Endothelial cell of umbilical vein (primary cell): ENCODE results near the gene AGPAT2. TPM values are rescaled to one million over a fixed set of nuclear protein-coding genes. Genes with fewer than 3 reads are reported as not detected.

Source experiments
- BruUV-seq: library from RNA; stranded (reverse); fragments of 400-500 nt; replicated peaks from 2 replicates; lab custom pipeline; 2021; lab: Mats Ljungman, UMichigan
- CTCF ChIA-PET: fragments of 300-600, 350-600 bp; sonication (Branson Sonifier 250); formaldehyde crosslinking; loops from one replicate; lab custom pipeline; 2021; ENCODE audit warnings: antibody characterized with exemption, inconsistent platforms; lab: Charles Lee
- POLR2A ChIA-PET: fragments of 300-600, 350-600 bp; sonication (Branson Sonifier 250); formaldehyde crosslinking; loops from one replicate; lab custom pipeline; 2021; ENCODE audit warnings: antibody characterized with exemption, inconsistent platforms; lab: Charles Lee
- DNase-seq: peaks from one replicate; pipeline ENCODE4 v3.0.0-alpha.2; 2011; ENCODE audit warnings: low read depth, low spot score
- FAIRE-seq: peaks from 2 replicates; lab custom pipeline; 2011; peaks lifted over from hg19 to GRCh38; lab: Jason Lieb, UNC
- H2AFZ ChIP-seq: 2 replicates; pipeline ENCODE4 v1.6.0; 2012; ENCODE audit warnings: low read depth, low read length, control low read depth, inconsistent platforms
- H3K27ac ChIP-seq: 2 replicates; pipeline ENCODE4 v1.5.1; 2011; ENCODE audit warnings: low read depth, mild to moderate bottlenecking, control low read depth, low read length, moderate library complexity; ENCODE audit not compliant: insufficient read depth
- H3K27me3 ChIP-seq, 2 experiments: 2 replicates each; pipeline versions ENCODE4 v1.6.0 to v1.6.1; 2011; ENCODE audit warnings: low read length in 2 of 2, mixed read lengths in 1 of 2; ENCODE audit not compliant: control insufficient read depth in 2 of 2, insufficient read depth in 2 of 2
- H3K36me3 ChIP-seq, 2 experiments: 2 replicates in 1 of 2; 3 replicates in 1 of 2; pipeline ENCODE4 v1.5.1; 2011; ENCODE audit warnings: low read length in 2 of 2, mild to moderate bottlenecking in 1 of 2, moderate library complexity in 1 of 2; ENCODE audit not compliant: control insufficient read depth in 2 of 2, insufficient read depth in 2 of 2; ENCODE audit errors: extremely low read depth in 1 of 2
- H3K4me1 ChIP-seq: 3 replicates; pipeline ENCODE4 v1.5.1; 2011; ENCODE audit warnings: mild to moderate bottlenecking, low read length; ENCODE audit not compliant: control insufficient read depth, insufficient read depth; ENCODE audit errors: extremely low read depth
- H3K4me2 ChIP-seq: 2 replicates; pipeline ENCODE4 v1.6.1; 2011; ENCODE audit warnings: low read length, control low read depth, mixed read lengths; ENCODE audit not compliant: insufficient read depth
- H3K4me3 ChIP-seq, 3 experiments: fragments of 200-600 bp in 1 of 3; sonication (generic), shearing (Covaris generic) in 1 of 3; replicated peaks in 1 of 3; 2 replicates each; pipeline ENCODE4 v1.5.1; 2011 to 2016; ENCODE audit warnings: control low read depth in 3 of 3, low read length in 3 of 3, mild to moderate bottlenecking in 2 of 3, inconsistent platforms in 1 of 3, low read depth in 1 of 3, moderate library complexity in 1 of 3; ENCODE audit not compliant: insufficient read depth in 1 of 3
- H3K79me2 ChIP-seq: 2 replicates; pipeline ENCODE4 v1.6.0; 2012; ENCODE audit warnings: low read length, inconsistent platforms; ENCODE audit not compliant: control insufficient read depth, insufficient read depth
- H3K9ac ChIP-seq: replicated peaks from 2 replicates; pipeline ENCODE3; 2011; ENCODE audit warnings: low read length, control low read depth; ENCODE audit not compliant: insufficient read depth; ENCODE audit errors: extremely low read depth
- H3K9me1 ChIP-seq: replicated peaks from 3 replicates; pipeline ENCODE4 v1.6.0; 2011; ENCODE audit warnings: mild to moderate bottlenecking, low read length; ENCODE audit not compliant: control insufficient read depth, insufficient read depth; ENCODE audit errors: extremely low read depth
- H3K9me3 ChIP-seq: replicated peaks from 2 replicates; pipeline ENCODE4 v1.5.1; 2012; ENCODE audit warnings: low read length, inconsistent platforms; ENCODE audit not compliant: control insufficient read depth, insufficient read depth
- H4K20me1 ChIP-seq: replicated peaks from 2 replicates; pipeline ENCODE3; 2011; ENCODE audit warnings: mild to moderate bottlenecking, low read length; ENCODE audit not compliant: control insufficient read depth, insufficient read depth; ENCODE audit errors: extremely low read depth
- EZH2 ChIP-seq: IDR thresholded peaks from 2 replicates; pipeline ENCODE4 v1.6.1; 2012; ENCODE audit warnings: borderline replicate concordance, low read depth, mild to moderate bottlenecking, moderate library complexity, low read length, inconsistent platforms; ENCODE audit not compliant: severe bottlenecking
- FOS ChIP-seq: IDR thresholded peaks from 2 replicates; pipeline ENCODE4 v1.6.1; 2011; ENCODE audit warnings: mild to moderate bottlenecking, low read length, moderate library complexity, borderline replicate concordance; ENCODE audit not compliant: insufficient read depth
- GATA2 ChIP-seq: IDR thresholded peaks from 2 replicates; pipeline ENCODE4 v1.7.0; 2011; ENCODE audit warnings: low read depth, mild to moderate bottlenecking, moderate library complexity, mixed read lengths, low read length; ENCODE audit not compliant: insufficient read length, insufficient read depth
- JUN ChIP-seq: IDR thresholded peaks from 2 replicates; pipeline ENCODE4 v1.6.1; 2011; ENCODE audit warnings: borderline replicate concordance, low read depth; ENCODE audit not compliant: insufficient read length, insufficient read depth
- MYC ChIP-seq: IDR thresholded peaks from one replicate; pipeline ENCODE4 v1.6.1; 2011; ENCODE audit warnings: mild to moderate bottlenecking, low read depth, low read length
- POLR2A ChIP-seq: IDR thresholded peaks from 2 replicates; pipeline ENCODE4 v1.6.1; 2012; ENCODE audit warnings: low read depth, mild to moderate bottlenecking, control low read depth, low read length
- POLR2AphosphoS5 ChIP-seq: IDR thresholded peaks from 2 replicates; pipeline ENCODE4 v1.6.1; 2012; ENCODE audit warnings: low read depth, mild to moderate bottlenecking, control low read depth, low read length, moderate library complexity; ENCODE audit not compliant: insufficient read depth
- dilution Hi-C: fragments of 300-500 bp; cut with MboI; formaldehyde crosslinking; loops from one replicate; pipeline ENCODE4 v1.15.0; 2019; ENCODE audit warnings: low sequenced_read_pairs; ENCODE audit not compliant: extremely low pct_ligation_motif_present
- intact Hi-C: fragments of 100-400 bp; cut with micrococcal nuclease; formaldehyde crosslinking; loops from one replicate; pipeline ENCODE4 v1.10.0; 2022
- polyA plus RNA-seq, 4 experiments: library from polyadenylated mRNA; depleted of rRNA in 3 of 4; stranded (reverse) in 3 of 4; unstranded in 1 of 4; fragments of >200 nt; gene quantifications; 2 replicates each; pipeline versions ENCODE4 v1.2.1 to v1.2.3, GENCODE V29; 2011 to 2012; ENCODE audit warnings: missing spikeins in 1 of 4
- total RNA-seq: library from RNA; stranded (reverse); gene quantifications from 2 replicates; pipeline ENCODE4 v1.2.3, GENCODE V29; 2021
- TF ChIP-seq, protein P1 (sequence below): IDR thresholded peaks from 2 replicates; pipeline ENCODE4 v1.6.1; 2011; ENCODE audit not compliant: insufficient read depth, insufficient read length
- TF ChIP-seq, protein P2 (sequence below), 2 donors: IDR thresholded peaks; 1 replicate in 1 of 2; 2 replicates in 1 of 2; pipeline ENCODE4 v1.5.1; 2011; ENCODE audit warnings: low read length in 2 of 2, mild to moderate bottlenecking in 2 of 2, moderate library complexity in 2 of 2, control low read depth in 1 of 2, inconsistent platforms in 1 of 2, low read depth in 1 of 2; ENCODE audit not compliant: insufficient read depth in 1 of 2; ENCODE audit errors: extremely low read depth in 1 of 2

Gene AGPAT2
- total and polyA plus RNA-seq, 2 donors (not counting 3 experiments of a cell fraction or from before 2014, with no cell fraction given): 45.5 to 55.3 TPM

DNA sequence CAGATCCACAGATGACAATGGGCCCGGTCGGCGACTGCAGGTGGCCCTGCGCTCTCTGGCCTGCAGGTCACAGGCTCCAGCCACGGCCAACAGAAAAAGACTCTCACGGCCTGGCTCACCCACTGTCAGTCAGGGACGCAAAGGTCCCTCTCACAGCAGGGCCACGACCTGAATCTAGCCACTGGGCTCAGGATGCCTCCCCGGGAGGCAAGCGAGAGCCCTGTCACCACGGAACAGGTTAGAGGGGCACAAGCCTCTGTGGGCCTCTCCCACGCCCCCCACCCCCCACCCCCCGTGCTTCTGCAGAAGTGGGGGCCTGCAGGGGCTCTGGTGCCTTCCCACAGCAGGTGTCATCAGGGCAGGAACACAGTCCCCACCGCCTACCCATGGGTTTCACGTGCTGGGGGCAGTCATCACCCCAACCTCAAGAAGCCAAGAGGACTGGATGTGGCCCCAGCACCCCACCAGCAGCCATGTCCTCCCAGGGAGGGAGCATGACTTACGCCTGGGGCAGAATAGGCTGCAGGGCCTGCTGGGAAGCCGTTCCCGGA is 41.8 kb downstream of the AGPAT2 start:
- ChIA-PET CTCF (interaction anchor here (0.6 to 8.2 kb wide), 10 partner anchors 11 to 161 kb away, joined by 3 to 90 read pairs (median 15); partner anchors contain the start of gene EGFL7), POLR2A (interaction anchor here (0.6 to 10.7 kb wide), 5 partner anchors 11 to 116 kb away, joined by 3 to 161 read pairs (median 40); partner anchors contain the start of gene EGFL7)
- H3K9me1 ChIP-seq: no peaks in the 10 kb centered on the region
- BruUV-seq: no TSS peak
- peak overlapping the region; percentile 98 for H3K27ac ChIP-seq
- peak overlapping the region in 2 of 3 experiments; percentile 4 to 5 for H3K4me3 ChIP-seq
- intact Hi-C loops (loop anchor here (1.0 to 2.0 kb wide), 2 partner anchors 29 to 69 kb away; no protein-coding TSS in a partner anchor), dilution Hi-C loops (no loop called here)
- H3K9ac ChIP-seq: peak overlapping the region; percentile 89
- H3K9me3 ChIP-seq: no peaks in the 10 kb centered on the region
- H3K79me2 ChIP-seq: peaks cover 23% of the 10 kb centered on the region
- peaks cover 74% of the 10 kb centered on the region for H3K4me1 ChIP-seq
- no peaks in the 10 kb centered on the region for H3K36me3 ChIP-seq
- no peak for TF ChIP-seq JUN
- TF ChIP-seq, protein P1, sequence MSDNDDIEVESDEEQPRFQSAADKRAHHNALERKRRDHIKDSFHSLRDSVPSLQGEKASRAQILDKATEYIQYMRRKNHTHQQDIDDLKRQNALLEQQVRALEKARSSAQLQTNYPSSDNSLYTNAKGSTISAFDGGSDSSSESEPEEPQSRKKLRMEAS: no peak
- TF ChIP-seq GATA2: no peak
- no peak for TF ChIP-seq EZH2
- no peak for TF ChIP-seq POLR2A
- TF ChIP-seq MYC: no peak
- TF ChIP-seq, protein P2, sequence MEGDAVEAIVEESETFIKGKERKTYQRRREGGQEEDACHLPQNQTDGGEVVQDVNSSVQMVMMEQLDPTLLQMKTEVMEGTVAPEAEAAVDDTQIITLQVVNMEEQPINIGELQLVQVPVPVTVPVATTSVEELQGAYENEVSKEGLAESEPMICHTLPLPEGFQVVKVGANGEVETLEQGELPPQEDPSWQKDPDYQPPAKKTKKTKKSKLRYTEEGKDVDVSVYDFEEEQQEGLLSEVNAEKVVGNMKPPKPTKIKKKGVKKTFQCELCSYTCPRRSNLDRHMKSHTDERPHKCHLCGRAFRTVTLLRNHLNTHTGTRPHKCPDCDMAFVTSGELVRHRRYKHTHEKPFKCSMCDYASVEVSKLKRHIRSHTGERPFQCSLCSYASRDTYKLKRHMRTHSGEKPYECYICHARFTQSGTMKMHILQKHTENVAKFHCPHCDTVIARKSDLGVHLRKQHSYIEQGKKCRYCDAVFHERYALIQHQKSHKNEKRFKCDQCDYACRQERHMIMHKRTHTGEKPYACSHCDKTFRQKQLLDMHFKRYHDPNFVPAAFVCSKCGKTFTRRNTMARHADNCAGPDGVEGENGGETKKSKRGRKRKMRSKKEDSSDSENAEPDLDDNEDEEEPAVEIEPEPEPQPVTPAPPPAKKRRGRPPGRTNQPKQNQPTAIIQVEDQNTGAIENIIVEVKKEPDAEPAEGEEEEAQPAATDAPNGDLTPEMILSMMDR (IDR thresholded peaks at IDR 0.05; ENCODE audit: extremely low read depth in 1 of 2, insufficient read depth in 1 of 2, low read depth in 1 of 2, low read length in 2 of 2): no peak
- no peak for TF ChIP-seq FOS
- TF ChIP-seq POLR2AphosphoS5: no peak
- H2AFZ ChIP-seq: no peak overlapping the region
- peak overlapping the region; percentile 33 for H3K4me2 ChIP-seq
- no peaks in the 10 kb centered on the region for H4K20me1 ChIP-seq
- FAIRE-seq (no peak), DNase-seq (no peak)
- no peaks in the 10 kb centered on the region for H3K27me3 ChIP-seq
